Measurements from ENCODE around the gene PADI4. TPM values are rescaled to one million over a fixed set of nuclear protein-coding genes. Genes with fewer than 3 reads are reported as not detected.

PADI4 gene
- total and polyA plus RNA-seq, 2 donors (not counting 3 experiments of a cell fraction or from before 2014, with no cell fraction given) = not detected

- Histone ChIP-seq H3K79me2 (ENCODE audit: control insufficient read depth, insufficient read depth, low read length) (no peaks in the 10 kb centered on the region), H3K9me3 (replicated peaks; ENCODE audit: control insufficient read depth, insufficient read depth, low read length) (no peaks in the 10 kb centered on the region), H3K9ac (replicated peaks; ENCODE audit: extremely low read depth, insufficient read depth, low read length) (no peak overlapping the region), H3K4me3 (replicated peaks in 1 of 3; ENCODE audit: insufficient read depth in 1 of 3, low read depth in 1 of 3, low read length in 3 of 3) (no peak overlapping the region), H2AFZ (ENCODE audit: low read depth, low read length) (no peak overlapping the region), H3K36me3 (ENCODE audit: control insufficient read depth in 2 of 2, extremely low read depth in 1 of 2, insufficient read depth in 2 of 2, low read length in 2 of 2) (no peaks in the 10 kb centered on the region), H3K4me2 (ENCODE audit: insufficient read depth, low read length) (no peak overlapping the region), H3K4me1 (ENCODE audit: control insufficient read depth, extremely low read depth, insufficient read depth, low read length) (no peaks in the 10 kb centered on the region), H3K27ac (ENCODE audit: insufficient read depth, low read depth, low read length) (no peak overlapping the region), H3K27me3 (ENCODE audit: control insufficient read depth in 2 of 2, insufficient read depth in 2 of 2, low read length in 2 of 2) (peaks cover 0 to 2% of the 10 kb centered on the region in 2 experiments), H4K20me1 (replicated peaks; ENCODE audit: control insufficient read depth, extremely low read depth, insufficient read depth, low read length) (no peaks in the 10 kb centered on the region), H3K9me1 (replicated peaks; ENCODE audit: control insufficient read depth, extremely low read depth, insufficient read depth, low read length) (no peaks in the 10 kb centered on the region)
- no TSS peak for BruUV-seq (replicated peaks)
- DNase-seq (ENCODE audit: low read depth, low spot score) (no peak), FAIRE-seq (no peak)
- CTCF ChIA-PET = interaction anchor here (1.2 kb wide), 1 partner anchor 47 kb away, joined by 3 read pairs; no protein-coding TSS in a partner anchor
- POLR2A ChIA-PET = no interaction called here
- intact Hi-C loops (cut with micrococcal nuclease) = no loop called here
- TF ChIP-seq POLR2A (IDR thresholded peaks at IDR 0.05; ENCODE audit: low read depth, low read length) (no peak), JUN (IDR thresholded peaks at IDR 0.05; ENCODE audit: borderline replicate concordance, insufficient read depth, insufficient read length, low read depth) (no peak), EZH2 (IDR thresholded peaks at IDR 0.05; ENCODE audit: borderline replicate concordance, low read depth, low read length, severe bottlenecking) (no peak), POLR2AphosphoS5 (IDR thresholded peaks at IDR 0.05; ENCODE audit: insufficient read depth, low read depth, low read length) (no peak), GATA2 (IDR thresholded peaks at IDR 0.05; ENCODE audit: insufficient read depth, insufficient read length, low read depth, low read length) (no peak), MYC (IDR thresholded peaks at IDR 0.05; ENCODE audit: low read depth, low read length) (no peak), FOS (IDR thresholded peaks at IDR 0.05; ENCODE audit: borderline replicate concordance, insufficient read depth, low read length) (no peak), CTCF (IDR thresholded peaks at IDR 0.05; ENCODE audit: extremely low read depth in 1 of 2, insufficient read depth in 1 of 2, low read depth in 1 of 2, low read length in 2 of 2) (no peak)
- TF ChIP-seq, protein P1, sequence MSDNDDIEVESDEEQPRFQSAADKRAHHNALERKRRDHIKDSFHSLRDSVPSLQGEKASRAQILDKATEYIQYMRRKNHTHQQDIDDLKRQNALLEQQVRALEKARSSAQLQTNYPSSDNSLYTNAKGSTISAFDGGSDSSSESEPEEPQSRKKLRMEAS (IDR thresholded peaks at IDR 0.05; ENCODE audit: insufficient read depth, insufficient read length) = no peak
- dilution Hi-C loops (cut with MboI; ENCODE audit: extremely low pct_ligation_motif_present, low sequenced_read_pairs) = no loop called here
Observed at GRCh38 chr1:17309426-17310067, 1.6 kb downstream of the PADI4 start.
